GM06990 (cell line): ENCODE data around the gene ZNF563.
A peak's percentile ranks its signal among the peaks of the same experiment; 100 is the strongest.

Experiments used
- DNase-seq: peaks from one replicate; pipeline ENCODE4 v3.0.0-alpha.2; 2011; ENCODE audit not compliant: insufficient read length; ENCODE audit errors: extremely low read depth
- H3K27me3 ChIP-seq: replicated peaks from 2 replicates; pipeline ENCODE4 v1.6.0; 2011; ENCODE audit warnings: low read length; ENCODE audit not compliant: control insufficient read depth, insufficient read depth
- H3K36me3 ChIP-seq: 2 replicates; pipeline ENCODE4 v1.5.1; 2011; ENCODE audit warnings: low read length; ENCODE audit not compliant: control insufficient read depth, insufficient read depth
- H3K4me3 ChIP-seq: replicated peaks from 2 replicates; pipeline ENCODE4 v1.5.1; 2011; ENCODE audit warnings: low read depth, mild to moderate bottlenecking, control low read depth, low read length
- TF ChIP-seq, protein P1 (sequence below): IDR thresholded peaks from 2 replicates; pipeline ENCODE4 v1.5.1; 2011; ENCODE audit warnings: low read length, control low read depth, mild to moderate bottlenecking, inconsistent platforms; ENCODE audit not compliant: insufficient read depth, poor library complexity, severe bottlenecking

Gene ZNF563

DNA sequence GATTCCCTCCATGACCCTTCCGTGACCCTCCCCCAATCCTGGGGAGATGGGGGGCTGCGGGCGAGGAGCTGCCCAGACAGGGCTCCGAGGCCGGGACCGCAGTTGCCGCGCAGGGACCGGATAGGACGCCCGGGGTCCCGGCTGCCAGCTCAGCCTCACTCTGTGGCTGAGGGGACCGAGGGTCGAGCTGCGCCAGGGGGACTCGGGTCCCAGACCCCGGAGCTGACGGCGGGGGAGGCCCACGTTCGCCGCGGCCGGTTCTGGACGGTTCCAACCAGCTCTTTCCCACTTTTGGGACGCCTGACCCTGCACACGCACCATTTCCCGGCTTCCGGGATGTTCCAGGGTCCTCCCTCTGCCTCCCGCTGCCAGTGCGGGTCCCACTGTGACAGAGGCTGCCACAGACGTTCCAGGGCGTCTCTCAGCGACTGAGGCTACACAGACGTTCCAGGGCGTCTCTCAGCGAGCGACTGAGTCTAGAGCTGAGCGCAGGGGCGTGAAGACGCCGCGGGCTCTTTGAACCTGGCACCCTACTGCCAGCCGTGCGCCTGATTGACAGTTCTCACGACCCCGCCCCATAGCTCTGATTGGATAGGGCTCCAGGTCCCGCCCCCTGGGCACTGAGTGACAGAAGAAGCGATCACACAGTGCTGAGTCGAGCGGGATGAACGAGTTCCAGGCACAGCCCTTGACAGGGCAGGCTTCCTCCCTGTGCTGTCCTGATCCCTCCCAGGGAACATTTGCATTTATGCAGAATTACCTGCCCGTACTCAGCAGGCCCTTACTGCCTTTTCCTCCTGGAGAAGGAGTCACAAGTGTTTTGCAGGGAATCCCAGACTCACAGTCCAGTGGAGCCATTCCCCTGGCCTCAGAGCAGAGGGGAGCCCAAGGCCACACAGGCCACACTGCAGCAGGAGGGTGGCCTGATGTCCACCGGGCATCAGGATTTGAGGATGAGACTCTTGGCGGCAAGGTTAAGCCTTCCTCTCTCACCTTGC lies at the start of gene ZNF563:
Gene ZNF563, minus strand, starts transcription at position 472 of the 998 bp plus-strand sequence. Its CDS starts 151 bp downstream, at position 321.
- TF ChIP-seq, protein P1, sequence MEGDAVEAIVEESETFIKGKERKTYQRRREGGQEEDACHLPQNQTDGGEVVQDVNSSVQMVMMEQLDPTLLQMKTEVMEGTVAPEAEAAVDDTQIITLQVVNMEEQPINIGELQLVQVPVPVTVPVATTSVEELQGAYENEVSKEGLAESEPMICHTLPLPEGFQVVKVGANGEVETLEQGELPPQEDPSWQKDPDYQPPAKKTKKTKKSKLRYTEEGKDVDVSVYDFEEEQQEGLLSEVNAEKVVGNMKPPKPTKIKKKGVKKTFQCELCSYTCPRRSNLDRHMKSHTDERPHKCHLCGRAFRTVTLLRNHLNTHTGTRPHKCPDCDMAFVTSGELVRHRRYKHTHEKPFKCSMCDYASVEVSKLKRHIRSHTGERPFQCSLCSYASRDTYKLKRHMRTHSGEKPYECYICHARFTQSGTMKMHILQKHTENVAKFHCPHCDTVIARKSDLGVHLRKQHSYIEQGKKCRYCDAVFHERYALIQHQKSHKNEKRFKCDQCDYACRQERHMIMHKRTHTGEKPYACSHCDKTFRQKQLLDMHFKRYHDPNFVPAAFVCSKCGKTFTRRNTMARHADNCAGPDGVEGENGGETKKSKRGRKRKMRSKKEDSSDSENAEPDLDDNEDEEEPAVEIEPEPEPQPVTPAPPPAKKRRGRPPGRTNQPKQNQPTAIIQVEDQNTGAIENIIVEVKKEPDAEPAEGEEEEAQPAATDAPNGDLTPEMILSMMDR = no peak
- peak; percentile 92 for DNase-seq
- no peaks in the 10 kb centered on the region for H3K36me3 ChIP-seq
- H3K4me3 ChIP-seq = peak within 1 kb of the TSS; percentile 91
- H3K27me3 ChIP-seq = no peaks in the 10 kb centered on the region

DNA sequence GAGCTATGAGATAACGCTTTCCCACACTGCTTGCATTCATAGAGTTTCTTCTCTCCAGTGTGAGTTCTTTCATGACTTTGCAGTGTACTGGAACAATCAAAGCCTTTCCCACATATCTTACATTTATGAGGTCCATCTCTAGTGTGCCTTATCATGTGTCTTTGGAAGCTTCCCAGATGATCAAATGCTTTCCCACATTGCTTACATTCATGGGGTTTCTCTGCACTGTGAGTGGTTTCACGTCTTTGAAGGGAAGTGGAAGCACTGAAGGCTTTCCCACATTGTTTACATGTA lies 47.0 kb upstream of the ZNF563 start:
- Histone ChIP-seq H3K36me3 (no peaks in the 10 kb centered on the region), H3K4me3 (no peak overlapping the region), H3K27me3 (no peaks in the 10 kb centered on the region)
- DNase-seq = no peak
- TF ChIP-seq, protein P1 = no peak

DNA sequence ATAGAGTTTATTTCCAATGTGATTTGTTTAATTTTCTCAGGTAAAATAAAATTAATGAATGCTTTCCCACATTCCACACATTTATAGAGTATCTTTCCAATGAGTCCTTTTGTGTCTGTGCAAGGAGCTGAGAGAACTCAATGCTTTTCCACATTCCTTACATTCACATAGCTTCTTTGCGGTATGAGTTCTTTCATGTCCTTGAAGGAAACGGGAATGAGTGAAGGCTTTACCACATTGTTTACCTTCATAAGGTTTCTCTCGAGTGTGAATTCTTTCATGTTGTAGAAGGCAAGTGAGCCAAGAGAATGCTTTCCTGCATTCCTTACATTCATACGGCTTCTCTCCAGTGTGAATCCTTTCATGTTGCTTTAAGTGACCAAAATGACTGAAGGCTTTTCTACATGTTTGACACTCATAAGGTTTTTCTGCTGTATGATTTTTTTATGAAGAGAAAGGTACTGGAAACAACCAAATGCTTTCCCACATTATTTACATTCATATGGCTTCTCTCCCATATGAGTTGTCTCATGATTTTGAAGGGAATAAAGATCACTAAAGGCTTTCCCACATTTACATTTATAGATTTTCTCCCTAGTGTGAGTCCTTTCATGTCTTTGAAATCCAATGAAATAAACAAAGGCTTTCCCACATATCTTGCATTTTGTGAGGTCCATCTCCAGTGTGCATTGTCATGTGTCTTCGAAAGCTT lies 46.5 kb upstream of the ZNF563 start:
- Histone ChIP-seq H3K27me3 (no peaks in the 10 kb centered on the region), H3K36me3 (no peaks in the 10 kb centered on the region), H3K4me3 (no peak overlapping the region)
- DNase-seq = no peak
- TF ChIP-seq, protein P1 = no peak

DNA sequence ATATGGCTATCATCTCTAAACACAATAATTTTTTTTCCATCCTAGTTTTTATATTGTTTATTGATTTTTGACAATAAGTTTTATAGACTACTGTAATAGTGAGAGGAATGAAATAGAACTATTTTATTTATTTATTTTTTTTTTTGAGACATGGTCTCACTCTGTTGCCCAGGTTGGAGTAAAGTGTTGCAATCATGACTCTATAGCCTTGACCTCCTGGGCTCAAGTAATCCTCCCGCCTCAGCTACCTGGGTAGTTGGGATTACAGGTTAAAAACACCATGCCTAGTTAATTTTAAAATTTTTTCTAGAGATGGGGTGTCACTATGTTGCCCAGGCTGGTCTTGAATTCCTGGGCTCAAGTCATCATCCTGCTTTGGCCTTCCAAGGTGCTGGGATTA lies 40.6 kb upstream of the ZNF563 start:
- no peaks in the 10 kb centered on the region for H3K36me3 ChIP-seq
- TF ChIP-seq, protein P1 = no peak
- no peak overlapping the region for H3K4me3 ChIP-seq
- H3K27me3 ChIP-seq = no peaks in the 10 kb centered on the region
- no peak for DNase-seq

DNA sequence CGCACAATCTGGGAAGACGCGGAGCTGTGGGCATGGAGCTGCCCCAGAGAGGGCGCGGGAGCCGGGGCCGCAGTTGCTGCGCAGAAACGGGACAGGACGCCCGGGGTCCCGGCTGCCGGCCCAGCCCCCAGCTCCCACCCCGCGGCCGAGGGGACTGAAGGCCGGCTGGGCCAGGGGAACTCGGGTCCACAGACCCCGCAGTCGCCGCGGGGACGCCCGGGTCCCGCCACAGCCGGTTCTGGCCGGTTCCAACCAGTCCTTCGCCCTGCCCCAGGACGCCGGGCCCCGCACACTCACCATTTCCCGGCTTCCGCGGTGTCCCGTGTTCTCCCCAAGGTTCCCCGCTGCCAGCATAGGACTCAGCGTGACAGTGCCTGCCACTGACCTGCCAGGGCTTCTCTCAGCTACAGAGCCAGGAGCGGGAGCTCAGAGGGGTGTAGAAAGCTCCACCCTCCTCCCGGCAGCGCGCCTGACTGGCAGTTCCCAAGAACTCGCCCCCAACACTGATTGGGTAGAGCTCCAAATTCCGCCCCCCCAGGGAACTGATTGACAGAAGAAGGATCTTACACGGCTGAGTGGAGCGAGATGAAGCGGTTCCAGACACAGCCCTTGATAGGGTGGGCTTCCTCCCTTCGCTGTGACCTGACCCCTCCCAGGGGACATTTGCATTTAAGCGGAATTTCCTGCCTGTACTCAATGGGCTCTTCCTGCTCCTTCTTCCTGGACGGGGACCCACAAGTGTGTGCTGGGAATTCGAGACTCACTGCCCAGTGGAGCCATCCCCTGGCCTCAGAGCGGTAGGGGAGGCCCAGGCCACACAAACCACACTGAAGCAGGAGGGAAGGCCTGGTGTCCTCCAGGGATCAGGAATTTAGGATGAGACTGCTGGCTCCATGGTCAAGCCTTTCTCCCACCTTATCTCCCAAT lies 32.1 kb upstream of the ZNF563 start, which contains the start of gene ZNF442:
Gene ZNF442, minus strand, starts transcription at position 448 of the 927 bp plus-strand sequence. CDS start 2,052 bp downstream, outside the sequence.
- peak; percentile 82 for DNase-seq
- H3K27me3 ChIP-seq = no peaks in the 10 kb centered on the region

More for the DNA sequence above, 32.1 kb upstream of the ZNF563 start, which contains the start of gene ZNF442:
- H3K36me3 ChIP-seq = no peaks in the 10 kb centered on the region
- peak within 1 kb of the TSS; percentile 83 for H3K4me3 ChIP-seq
- TF ChIP-seq, protein P1 = peak; percentile 39
